SH-SY5Y (cell line): Measurements from ENCODE around the gene FAM47E.

Experiments
- GATA2 ChIP-seq: IDR thresholded peaks from 2 replicates; pipeline ENCODE4 v1.6.1; 2011; ENCODE audit warnings: mild to moderate bottlenecking, low read depth, low read length
- GATA3 ChIP-seq: IDR thresholded peaks from 2 replicates; pipeline ENCODE4 v1.6.1; 2011; ENCODE audit warnings: low read depth, mild to moderate bottlenecking, low read length, moderate library complexity

GRCh38 chr4:76213415-76214176 lies 37.9 kb upstream of the FAM47E start, which contains the start of gene SCARB2:
- TF ChIP-seq GATA2 = no peak
- no peak for TF ChIP-seq GATA3
